ENCODE results near the gene AFF1.

AFF1 gene

GRCh38 chr4:87188932-87189331 lies 254.1 kb downstream of the AFF1 start:
- Histone ChIP-seq H3K9ac (ENCODE audit: low read length in 2 of 2) (no peak overlapping the region), H3K9me3 (ENCODE audit: control insufficient read depth in 2 of 2, low read length in 2 of 2) (no peaks in the 10 kb centered on the region), H3K4me3 (ENCODE audit: low read length in 2 of 2) (no peak overlapping the region), H3K27ac (ENCODE audit: low read length) (no peak overlapping the region), H3K4me1 (ENCODE audit: control insufficient read depth, insufficient read depth, low read length) (no peaks in the 10 kb centered on the region), H3K36me3 (ENCODE audit: control insufficient read depth in 2 of 2, insufficient read depth in 2 of 2, low read length in 2 of 2) (no peaks in the 10 kb centered on the region), H3K27me3 (ENCODE audit: control insufficient read depth in 1 of 2, insufficient read depth in 2 of 2, low read length in 2 of 2) (no peaks in the 10 kb centered on the region)
